ENCODE results near the gene SLC35A5. TPM values are rescaled to one million over a fixed set of nuclear protein-coding genes. Genes with fewer than 3 reads are reported as not detected.

SLC35A5 gene
- total RNA-seq, 2 donors from 2014 or later, result 39.9 to 43.2 TPM

DNA sequence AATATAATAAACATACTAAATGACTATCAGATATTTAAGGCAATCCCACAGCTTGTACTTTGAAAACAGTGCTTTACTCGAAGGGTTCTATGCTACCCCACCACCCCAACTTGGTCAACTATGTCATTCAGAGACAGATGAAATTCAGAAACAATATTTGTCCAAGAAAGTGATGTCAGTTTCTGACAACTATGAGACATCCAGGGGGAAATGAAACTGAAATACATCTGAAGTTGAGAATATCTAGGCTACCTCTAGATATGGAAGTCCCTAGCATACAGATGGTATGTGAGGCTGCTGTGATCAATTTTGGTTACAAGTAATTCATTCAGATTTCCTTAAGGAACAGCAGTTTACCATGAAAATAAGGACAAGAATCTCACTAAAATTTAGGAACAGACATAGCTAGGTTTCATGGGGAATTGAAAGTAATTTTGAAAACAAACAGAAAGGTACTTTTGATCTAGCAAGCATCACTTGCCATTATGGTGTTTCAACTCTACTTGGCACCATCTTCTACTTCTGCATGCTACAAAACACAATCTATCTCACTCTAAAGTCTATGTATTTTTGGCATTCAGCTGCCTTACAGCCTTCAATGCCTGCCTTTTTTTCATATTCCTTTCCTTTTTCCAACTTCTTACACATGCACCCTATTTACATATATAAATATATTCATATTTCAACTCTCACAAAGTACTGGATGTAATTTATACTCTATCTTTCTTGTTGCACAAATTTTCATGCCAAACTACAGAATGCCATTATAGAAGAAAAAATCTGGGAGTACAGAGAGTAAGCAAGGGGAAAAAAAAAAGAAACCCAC lies 21.8 kb upstream of the SLC35A5 start:
- WGBS, 2 experiments (ENCODE audit: insufficient coverage in 1 of 2, insufficient read length in 1 of 2), result 96% methylated on average over 1 of the region's 1 CpG; no CpG with 5 or more reads in 1 of the 2 experiments
- Histone ChIP-seq H3K9ac (ENCODE audit: extremely low read depth, low read length, poor library complexity, severe bottlenecking) (no peak overlapping the region), H3K27ac (ENCODE audit: low read depth, low read length) (no peak overlapping the region), H3K36me3 (ENCODE audit: control insufficient read depth, insufficient read depth, low read length) (peaks cover 46% of the 10 kb centered on the region), H3K4me1 (ENCODE audit: control insufficient read depth, insufficient read depth, low read length) (no peaks in the 10 kb centered on the region), H3K27me3 (ENCODE audit: control insufficient read depth, insufficient read depth, low read length, poor library complexity, severe bottlenecking) (no peaks in the 10 kb centered on the region), H3K9me3 (ENCODE audit: control insufficient read depth, low read length) (no peaks in the 10 kb centered on the region), H3K4me3 (ENCODE audit: low read length) (no peak overlapping the region)
- Mint-ChIP-seq H3K9me3 (no peaks in the 10 kb centered on the region), H3K4me1 (no peaks in the 10 kb centered on the region), H3K27me3 (ENCODE audit: insufficient read depth) (no peaks in the 10 kb centered on the region), H3K4me3 (no peak overlapping the region), H3K36me3 (ENCODE audit: low read depth) (peaks cover 37% of the 10 kb centered on the region), H3K27ac (no peak overlapping the region)
- no peak for DNase-seq
- TF ChIP-seq, protein P1, sequence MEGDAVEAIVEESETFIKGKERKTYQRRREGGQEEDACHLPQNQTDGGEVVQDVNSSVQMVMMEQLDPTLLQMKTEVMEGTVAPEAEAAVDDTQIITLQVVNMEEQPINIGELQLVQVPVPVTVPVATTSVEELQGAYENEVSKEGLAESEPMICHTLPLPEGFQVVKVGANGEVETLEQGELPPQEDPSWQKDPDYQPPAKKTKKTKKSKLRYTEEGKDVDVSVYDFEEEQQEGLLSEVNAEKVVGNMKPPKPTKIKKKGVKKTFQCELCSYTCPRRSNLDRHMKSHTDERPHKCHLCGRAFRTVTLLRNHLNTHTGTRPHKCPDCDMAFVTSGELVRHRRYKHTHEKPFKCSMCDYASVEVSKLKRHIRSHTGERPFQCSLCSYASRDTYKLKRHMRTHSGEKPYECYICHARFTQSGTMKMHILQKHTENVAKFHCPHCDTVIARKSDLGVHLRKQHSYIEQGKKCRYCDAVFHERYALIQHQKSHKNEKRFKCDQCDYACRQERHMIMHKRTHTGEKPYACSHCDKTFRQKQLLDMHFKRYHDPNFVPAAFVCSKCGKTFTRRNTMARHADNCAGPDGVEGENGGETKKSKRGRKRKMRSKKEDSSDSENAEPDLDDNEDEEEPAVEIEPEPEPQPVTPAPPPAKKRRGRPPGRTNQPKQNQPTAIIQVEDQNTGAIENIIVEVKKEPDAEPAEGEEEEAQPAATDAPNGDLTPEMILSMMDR (conservative IDR thresholded peaks at IDR 0.05), result no peak

DNA sequence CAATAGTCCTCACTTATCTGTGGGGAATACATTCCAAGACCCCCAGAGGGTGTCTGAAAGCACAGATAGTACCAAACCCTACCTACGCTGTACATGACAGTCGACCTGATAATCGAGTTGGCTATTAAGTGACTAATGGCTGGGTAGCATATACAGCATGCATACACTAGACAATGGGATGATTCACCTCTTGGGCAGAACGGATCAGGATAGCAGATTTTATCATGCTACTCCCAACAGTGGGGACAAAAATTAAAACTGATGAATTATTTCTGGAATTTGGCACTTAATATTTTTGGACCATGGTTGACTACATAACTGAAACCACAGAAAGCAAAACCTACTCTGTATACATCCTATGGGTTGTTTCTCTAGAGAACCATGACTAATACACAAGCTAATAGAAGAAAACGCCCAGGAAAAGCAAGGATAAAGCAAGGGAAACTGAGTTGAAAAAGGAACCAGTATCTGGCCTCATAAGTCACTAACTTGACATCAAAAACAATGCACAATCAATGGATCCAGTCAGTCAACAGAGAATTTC lies 15.6 kb upstream of the SLC35A5 start:
- no peaks in the 10 kb centered on the region for H3K4me1 Mint-ChIP-seq
- DNase-seq, result no peak
- WGBS, 2 experiments (ENCODE audit: insufficient coverage in 1 of 2, insufficient read length in 1 of 2), result 80 to 92% methylated on average over 4 to 5 of the region's 5 CpGs
- H3K36me3 Mint-ChIP-seq (ENCODE audit: low read depth), result peaks cover 46% of the 10 kb centered on the region
- Histone ChIP-seq H3K36me3 (ENCODE audit: control insufficient read depth, insufficient read depth, low read length) (peaks cover 44% of the 10 kb centered on the region), H3K9ac (ENCODE audit: extremely low read depth, low read length, poor library complexity, severe bottlenecking) (no peak overlapping the region), H3K9me3 (ENCODE audit: control insufficient read depth, low read length) (peaks cover under 1% of the 10 kb centered on the region), H3K27me3 (ENCODE audit: control insufficient read depth, insufficient read depth, low read length, poor library complexity, severe bottlenecking) (no peaks in the 10 kb centered on the region), H3K4me3 (ENCODE audit: low read length) (no peak overlapping the region), H3K4me1 (ENCODE audit: control insufficient read depth, insufficient read depth, low read length) (no peaks in the 10 kb centered on the region), H3K27ac (ENCODE audit: low read depth, low read length) (no peak overlapping the region)
- no peaks in the 10 kb centered on the region for H3K27me3 Mint-ChIP-seq (ENCODE audit: insufficient read depth)
- no peak overlapping the region for H3K4me3 Mint-ChIP-seq
- H3K9me3 Mint-ChIP-seq, result no peaks in the 10 kb centered on the region
- TF ChIP-seq, protein P1 (conservative IDR thresholded peaks at IDR 0.05), result no peak
- H3K27ac Mint-ChIP-seq, result no peak overlapping the region

DNA sequence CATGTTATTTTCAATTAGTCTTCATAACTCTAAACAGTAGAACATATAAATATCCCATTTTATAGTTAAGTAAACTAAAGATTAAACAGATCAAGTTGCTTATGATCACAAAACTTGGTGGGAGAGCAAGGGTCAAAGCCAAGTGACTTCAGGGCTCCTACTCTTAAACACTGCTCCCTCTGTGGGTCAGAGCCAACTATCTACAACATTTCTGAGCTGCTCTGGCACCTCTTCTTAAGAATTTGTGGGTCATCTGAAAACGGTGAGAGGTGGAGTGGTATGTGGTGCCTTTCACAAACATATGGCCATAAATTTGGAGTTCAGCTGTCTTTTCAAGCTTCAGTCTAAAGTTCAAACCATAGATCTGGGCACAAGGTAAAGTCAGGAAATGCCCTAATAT lies 11.0 kb upstream of the SLC35A5 start:
- H3K4me3 Mint-ChIP-seq, result no peak overlapping the region
- peaks cover 31% of the 10 kb centered on the region for H3K36me3 ChIP-seq (ENCODE audit: control insufficient read depth, insufficient read depth, low read length)
- no peaks in the 10 kb centered on the region for H3K27me3 ChIP-seq (ENCODE audit: control insufficient read depth, insufficient read depth, low read length, poor library complexity, severe bottlenecking)
- no peak for DNase-seq
- H3K36me3 Mint-ChIP-seq (ENCODE audit: low read depth), result peaks cover 56% of the 10 kb centered on the region
- no peaks in the 10 kb centered on the region for H3K4me1 Mint-ChIP-seq
- H3K4me3 ChIP-seq (ENCODE audit: low read length), result no peak overlapping the region
- WGBS, 2 experiments (ENCODE audit: insufficient coverage in 1 of 2, insufficient read length in 1 of 2), result 83 to 88% methylated on average over 1 of the region's 1 CpG
- peaks cover 13% of the 10 kb centered on the region for H3K9me3 Mint-ChIP-seq
- TF ChIP-seq, protein P1 (conservative IDR thresholded peaks at IDR 0.05), result peak; percentile 57
- no peak overlapping the region for H3K9ac ChIP-seq (ENCODE audit: extremely low read depth, low read length, poor library complexity, severe bottlenecking)
- no peaks in the 10 kb centered on the region for H3K4me1 ChIP-seq (ENCODE audit: control insufficient read depth, insufficient read depth, low read length)
- H3K9me3 ChIP-seq (ENCODE audit: control insufficient read depth, low read length), result peaks cover 24% of the 10 kb centered on the region
- no peaks in the 10 kb centered on the region for H3K27me3 Mint-ChIP-seq (ENCODE audit: insufficient read depth)
- no peak overlapping the region for H3K27ac Mint-ChIP-seq
- H3K27ac ChIP-seq (ENCODE audit: low read depth, low read length), result no peak overlapping the region
